T-cell (primary cell): Measurements from ENCODE around the gene GFAP. TPM values are rescaled to one million over a fixed set of nuclear protein-coding genes. Genes with fewer than 3 reads are reported as not detected.

ENCODE experiments used
- ATAC-seq, 4 experiments: fragments of 200-7000 bp in 3 of 4; fragments of 150-1000 bp in 1 of 4; cut with Tn5 transposase; replicated peaks in 1 of 4; 1 replicate in 3 of 4; 2 replicates in 1 of 4; pipeline ENCODE4 v1.10.0; 2021; ENCODE audit warnings: moderate library complexity in 3 of 4, mild to moderate bottlenecking in 2 of 4, moderate number of reproducible peaks in 1 of 4
- CTCF ChIA-PET, 2 donors: fragments of 300-600 bp; sonication (Branson Sonifier 250); formaldehyde crosslinking; loops; one replicate each; lab custom pipeline; 2022; ENCODE audit warnings: antibody characterized with exemption in 2 of 2; lab: Charles Lee
- POLR2A ChIA-PET, 2 donors: fragments of 300-600 bp; sonication (Branson Sonifier 250); formaldehyde crosslinking; loops; one replicate each; lab custom pipeline; 2022; ENCODE audit warnings: antibody characterized with exemption in 2 of 2; lab: Charles Lee
- DNase-seq, 35 experiments: peaks; one replicate each; pipeline versions ENCODE4 v3.0.0 to v3.0.0-alpha.2; 2013 to 2023
- H3K27ac ChIP-seq: one replicate; pipeline ENCODE4 v1.5.1; 2013; ENCODE audit warnings: low read length
- H3K27me3 ChIP-seq, 2 experiments: replicated peaks in 1 of 2; 1 replicate in 1 of 2; 2 replicates in 1 of 2; pipeline versions ENCODE4 v1.6.1 to v1.7.0; 2013; ENCODE audit warnings: low read length in 1 of 2, mixed read lengths in 1 of 2; ENCODE audit not compliant: control insufficient read depth in 2 of 2, insufficient read depth in 2 of 2; ENCODE audit errors: extremely low read depth in 1 of 2
- H3K36me3 ChIP-seq, 2 donors: 1 replicate in 1 of 2; 2 replicates in 1 of 2; pipeline versions ENCODE4 v1.6.1 to v1.7.0; 2013; ENCODE audit warnings: low read length in 1 of 2; ENCODE audit not compliant: control insufficient read depth in 2 of 2, insufficient read depth in 1 of 2; ENCODE audit errors: extremely low read depth in 1 of 2
- H3K4me1 ChIP-seq, 2 experiments: 1 replicate in 1 of 2; 2 replicates in 1 of 2; pipeline versions ENCODE4 v1.6.1 to v1.7.0; 2013; ENCODE audit warnings: low read length in 2 of 2, mixed read lengths in 1 of 2; ENCODE audit not compliant: insufficient read depth in 2 of 2, control insufficient read depth in 1 of 2; ENCODE audit errors: extremely low read depth in 1 of 2
- H3K4me3 ChIP-seq, 2 donors: 1 replicate in 1 of 2; 2 replicates in 1 of 2; pipeline versions ENCODE4 v1.5.1 to v1.7.0; 2013; ENCODE audit warnings: mild to moderate bottlenecking in 2 of 2, low read length in 1 of 2, moderate library complexity in 1 of 2; ENCODE audit not compliant: control insufficient read depth in 1 of 2; ENCODE audit errors: extremely low read depth in 1 of 2
- H3K9me3 ChIP-seq: 2 replicates; pipeline ENCODE4 v1.7.0; 2013
- H3K27ac Mint-ChIP-seq, 2 donors: one replicate each; pipeline ENCODE4 v1.8.0; 2020 to 2021; ENCODE audit warnings: mild to moderate bottlenecking in 2 of 2, mixed read lengths in 2 of 2
- H3K27me3 Mint-ChIP-seq, 2 donors: one replicate each; pipeline ENCODE4 v1.8.0; 2021 to 2022; ENCODE audit warnings: mixed read lengths in 2 of 2
- H3K36me3 Mint-ChIP-seq: one replicate; pipeline ENCODE4 v1.8.0; 2021; ENCODE audit warnings: mixed read lengths
- H3K4me1 Mint-ChIP-seq, 3 donors: one replicate each; pipeline ENCODE4 v1.8.0; 2020 to 2022; ENCODE audit warnings: mixed read lengths in 3 of 3, mild to moderate bottlenecking in 1 of 3
- H3K4me3 Mint-ChIP-seq, 3 donors: one replicate each; pipeline ENCODE4 v1.8.0; 2020 to 2022; ENCODE audit warnings: mild to moderate bottlenecking in 3 of 3, mixed read lengths in 3 of 3, moderate library complexity in 3 of 3
- H3K9me3 Mint-ChIP-seq, 3 donors: one replicate each; pipeline ENCODE4 v1.8.0; 2020 to 2022; ENCODE audit warnings: mixed read lengths in 3 of 3
- WGBS: methylation state at CpG from one replicate; pipeline ENCODE4 v1.1.5; 2013; ENCODE audit warnings: missing lambda C conversion rate; ENCODE audit not compliant: insufficient coverage; 5-methylcytosine and 5-hydroxymethylcytosine counted together
- total RNA-seq, 35 experiments: library from RNA in 6 of 35; stranded (reverse) in 6 of 35; fragments of 120-200 nt in 1 of 35; gene quantifications; one replicate each; pipeline versions ENCODE4 v1.2.1 to v1.2.4 and lab custom pipeline; 2013 to 2026

The GFAP gene
- total RNA-seq (not detected), total RNA-seq (lab: John Stamatoyannopoulos, UW) (0 to 0.15 (median 0) reads per million in 29 experiments)
- not detected for total RNA-seq (2013)

DNA sequence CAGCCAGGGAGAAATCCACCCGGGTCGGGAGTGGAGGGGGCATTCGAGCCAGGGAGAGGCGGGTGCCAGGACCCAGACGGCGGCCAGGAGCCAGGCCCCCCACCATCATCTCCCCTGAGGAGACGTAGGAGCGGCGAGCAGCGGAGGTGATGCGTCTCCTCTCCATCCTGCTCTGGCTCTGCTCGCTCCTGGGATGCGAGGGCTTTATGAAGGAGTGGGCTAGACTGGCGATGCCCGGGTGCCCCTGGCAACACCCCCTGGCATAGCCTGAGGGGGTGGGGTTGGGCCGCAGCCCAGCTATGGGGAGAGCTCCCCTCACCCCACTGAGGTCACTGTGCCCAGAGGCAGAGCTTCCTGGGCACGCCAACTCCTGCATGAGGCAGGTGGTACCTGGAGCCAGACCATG is at the start of gene GFAP:
GFAP (minus strand) TSS at position 180 of the 406 bp plus-strand sequence; CDS start at position 166, 14 bp downstream.
- H3K36me3 ChIP-seq, result no peaks in the 10 kb centered on the region
- Mint-ChIP-seq H3K27me3 (peaks cover 25 to 41% of the 10 kb centered on the region in 2 donors), H3K36me3 (no peaks in the 10 kb centered on the region), H3K4me3 (no peak within 1 kb of the TSS), H3K4me1 (peaks cover 8 to 13% (median 12%) of the 10 kb centered on the region in 3 donors), H3K9me3 (no peaks in the 10 kb centered on the region), H3K27ac (no peak within 1 kb of the TSS)
- POLR2A ChIA-PET, result no interaction called here
- peaks cover 0 to 12% of the 10 kb centered on the region in 2 experiments for H3K4me1 ChIP-seq
- peaks cover 2 to 68% of the 10 kb centered on the region in 2 experiments for H3K27me3 ChIP-seq
- WGBS, result 86% methylated on average over 14 of the region's 17 CpGs
- CTCF ChIA-PET, result no interaction called here
- no peaks in the 10 kb centered on the region for H3K9me3 ChIP-seq
- H3K27ac ChIP-seq, result no peak within 1 kb of the TSS
- ATAC-seq, result no peak
- no peak for DNase-seq
- no peak within 1 kb of the TSS for H3K4me3 ChIP-seq

DNA sequence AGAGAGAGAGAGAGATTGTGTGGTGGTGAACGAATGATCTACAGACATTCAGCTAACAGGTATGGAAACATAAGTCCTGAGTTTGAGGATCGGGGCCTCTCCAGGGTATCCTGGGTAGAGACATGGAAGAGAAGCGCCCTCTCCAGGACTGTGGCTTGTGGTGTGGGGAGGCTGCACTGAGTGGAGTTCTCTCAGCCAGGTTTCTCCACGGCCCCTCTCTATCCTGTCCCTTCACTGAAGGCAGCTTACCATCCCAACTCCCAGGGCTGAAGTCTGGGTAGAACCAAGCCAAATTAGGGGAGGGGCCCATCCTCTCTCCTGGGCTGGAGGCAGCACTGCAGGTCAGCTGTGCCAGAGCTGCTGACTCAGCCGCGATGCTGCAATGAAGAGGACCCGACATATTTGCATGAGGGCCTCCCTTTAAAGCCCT is 46.6 kb upstream of the GFAP start:
- DNase-seq (no peak), ATAC-seq (no peak)
- Mint-ChIP-seq H3K36me3 (no peaks in the 10 kb centered on the region), H3K4me1 (peaks cover 0 to 14% (median 10%) of the 10 kb centered on the region in 3 donors), H3K4me3 (no peak overlapping the region), H3K9me3 (no peaks in the 10 kb centered on the region), H3K27me3 (peaks cover 55 to 78% of the 10 kb centered on the region in 2 donors), H3K27ac (no peak overlapping the region)
- no peaks in the 10 kb centered on the region for H3K9me3 ChIP-seq
- H3K4me1 ChIP-seq, result peaks cover 0 to 20% of the 10 kb centered on the region in 2 experiments
- H3K27ac ChIP-seq, result no peak overlapping the region
- ChIA-PET POLR2A (no interaction called here), CTCF (interaction anchor here in 1 of 2 donors (1.0 kb wide), 1 partner anchor 20 kb away, joined by 6 read pairs; no protein-coding TSS in a partner anchor)
- no CpG with 5 or more reads among the region's 7 CpGs for WGBS
- no peak overlapping the region for H3K4me3 ChIP-seq
- H3K27me3 ChIP-seq, result peaks cover 17 to 82% of the 10 kb centered on the region in 2 experiments
- H3K36me3 ChIP-seq, result no peaks in the 10 kb centered on the region

GRCh38 chr17:44960691-44961090 is 45.4 kb upstream of the GFAP start:
- H3K27me3 ChIP-seq, result peaks cover 8 to 78% of the 10 kb centered on the region in 2 experiments

GRCh38 chr17:44959821-44960531 is 44.7 kb upstream of the GFAP start:
- CTCF ChIA-PET, result interaction anchor here in 1 of 2 donors (0.7 kb wide), 1 partner anchor 192 kb away, joined by 6 read pairs; no protein-coding TSS in a partner anchor
- Mint-ChIP-seq H3K4me1 (peaks cover 0 to 6% (median 2%) of the 10 kb centered on the region in 3 donors), H3K4me3 (peak overlapping the region in 2 of 3 donors; percentile 31 to 49), H3K36me3 (no peaks in the 10 kb centered on the region), H3K9me3 (no peaks in the 10 kb centered on the region), H3K27ac (no peak overlapping the region), H3K27me3 (peaks cover 47 to 71% of the 10 kb centered on the region in 2 donors)
- Histone ChIP-seq H3K4me3 (no peak overlapping the region), H3K9me3 (no peaks in the 10 kb centered on the region), H3K27ac (no peak overlapping the region), H3K27me3 (peaks cover 9 to 76% of the 10 kb centered on the region in 2 experiments), H3K36me3 (no peaks in the 10 kb centered on the region), H3K4me1 (peaks cover 0 to 11% of the 10 kb centered on the region in 2 experiments)
- POLR2A ChIA-PET, result interaction anchor here in 1 of 2 donors (0.7 kb wide), 1 partner anchor 85 kb away, joined by 7 read pairs; no protein-coding TSS in a partner anchor
- DNase-seq (no peak), ATAC-seq (peak; percentile 32 to 51 (median 36))
- WGBS, result 5% methylated on average over 36 of the region's 56 CpGs

More at GRCh38 chr17:44960691-44961090, 45.4 kb upstream of the GFAP start:
- no peak overlapping the region for H3K27ac ChIP-seq
- Mint-ChIP-seq H3K9me3 (no peaks in the 10 kb centered on the region), H3K36me3 (no peaks in the 10 kb centered on the region), H3K4me1 (peaks cover 0 to 8% (median 2%) of the 10 kb centered on the region in 3 donors), H3K27me3 (peaks cover 53 to 78% of the 10 kb centered on the region in 2 donors), H3K4me3 (peak overlapping the region in 1 of 3 donors; percentile 49), H3K27ac (no peak overlapping the region)
- CTCF ChIA-PET, result interaction anchor here in 1 of 2 donors (1.0 kb wide), 1 partner anchor 19 kb away, joined by 6 read pairs; no protein-coding TSS in a partner anchor
- no peaks in the 10 kb centered on the region for H3K36me3 ChIP-seq
- DNase-seq, result no peak
- POLR2A ChIA-PET, result no interaction called here
- ATAC-seq, result no peak
- WGBS, result 88% methylated on average over 2 of the region's 2 CpGs
- no peak overlapping the region for H3K4me3 ChIP-seq
- H3K4me1 ChIP-seq, result peaks cover 0 to 11% of the 10 kb centered on the region in 2 experiments
- no peaks in the 10 kb centered on the region for H3K9me3 ChIP-seq

GRCh38 chr17:44956998-44957981 is 42.0 kb upstream of the GFAP start:
- Mint-ChIP-seq H3K27ac (no peak overlapping the region), H3K4me1 (peaks cover 0 to 6% (median 2%) of the 10 kb centered on the region in 3 donors), H3K27me3 (peaks cover 30 to 48% of the 10 kb centered on the region in 2 donors)

More at GRCh38 chr17:44956998-44957981, 42.0 kb upstream of the GFAP start:
- whole genome bisulfite sequencing, result 82% methylated on average over 4 of the region's 8 CpGs
- peaks cover 0 to 11% of the 10 kb centered on the region in 2 experiments for H3K4me1 ChIP-seq
- no peak for DNase-seq
- H3K27ac ChIP-seq, result no peak overlapping the region
- no peaks in the 10 kb centered on the region for H3K36me3 ChIP-seq
- ATAC-seq, result no peak
- POLR2A ChIA-PET, result no interaction called here
- Mint-ChIP-seq H3K4me3 (no peak overlapping the region), H3K36me3 (no peaks in the 10 kb centered on the region), H3K9me3 (no peaks in the 10 kb centered on the region)
- CTCF ChIA-PET, result no interaction called here
- H3K4me3 ChIP-seq, result no peak overlapping the region
- H3K9me3 ChIP-seq, result no peaks in the 10 kb centered on the region
- peaks cover 7 to 58% of the 10 kb centered on the region in 2 experiments for H3K27me3 ChIP-seq
